Measurements from ENCODE around the gene SYTL1. TPM values are rescaled to one million over a fixed set of nuclear protein-coding genes. Genes with fewer than 3 reads are reported as not detected.
A peak's percentile ranks its signal among the peaks of the same experiment; 100 is the strongest.

Gene SYTL1
- total and polyA plus RNA-seq, 11 donors = 0.23 to 6.0 (median 0.55) TPM; not detected in 1

DNA sequence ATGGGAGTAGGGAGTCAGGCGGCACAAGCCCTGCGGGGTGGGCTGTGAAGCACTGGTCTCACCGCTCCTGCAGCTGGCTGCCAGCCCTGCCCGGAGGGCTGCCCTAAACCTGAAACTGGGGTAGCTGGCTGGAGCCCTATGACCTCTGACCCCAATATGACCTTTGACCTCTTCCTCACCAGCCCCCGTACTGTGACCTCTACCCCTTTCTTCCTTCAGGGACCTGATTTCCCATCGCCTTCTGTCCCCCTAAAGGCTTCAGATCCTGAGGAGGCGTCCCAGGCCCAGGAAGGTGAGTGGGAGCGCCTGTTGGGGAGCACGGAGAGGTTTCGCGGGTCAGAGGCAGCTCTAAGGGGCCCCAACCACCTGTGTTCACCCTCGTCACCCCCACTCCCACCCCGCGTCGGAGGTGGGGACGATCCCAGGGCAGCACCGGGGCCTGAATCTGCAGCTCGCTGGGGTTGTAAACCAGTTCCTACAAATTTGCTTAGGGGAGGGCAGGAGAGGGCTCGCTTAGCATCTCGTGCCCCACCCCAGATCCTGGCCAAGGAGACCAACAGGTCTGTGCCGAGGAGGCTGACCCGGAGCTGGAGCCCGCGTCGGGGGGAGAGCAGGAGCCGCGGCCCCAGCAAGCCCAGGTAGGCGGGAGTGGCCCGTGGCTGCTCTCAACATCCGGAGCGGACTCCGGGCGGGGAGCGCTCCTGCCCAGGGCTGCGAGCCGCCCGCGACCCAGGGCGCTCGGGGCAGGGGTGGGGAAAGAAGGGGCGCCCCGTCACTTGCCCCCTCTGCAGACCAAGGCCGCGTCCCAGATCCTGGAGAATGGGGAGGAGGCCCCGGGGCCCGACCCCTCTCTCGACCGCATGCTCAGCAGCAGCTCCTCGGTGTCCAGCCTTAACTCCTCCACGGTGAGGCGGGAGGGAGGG, 7.3 kb downstream of the SYTL1 start:
- 25 to 47% (median 31%) methylated on average over 23 to 51 of the region's 51 CpGs for WGBS, 4 donors

DNA sequence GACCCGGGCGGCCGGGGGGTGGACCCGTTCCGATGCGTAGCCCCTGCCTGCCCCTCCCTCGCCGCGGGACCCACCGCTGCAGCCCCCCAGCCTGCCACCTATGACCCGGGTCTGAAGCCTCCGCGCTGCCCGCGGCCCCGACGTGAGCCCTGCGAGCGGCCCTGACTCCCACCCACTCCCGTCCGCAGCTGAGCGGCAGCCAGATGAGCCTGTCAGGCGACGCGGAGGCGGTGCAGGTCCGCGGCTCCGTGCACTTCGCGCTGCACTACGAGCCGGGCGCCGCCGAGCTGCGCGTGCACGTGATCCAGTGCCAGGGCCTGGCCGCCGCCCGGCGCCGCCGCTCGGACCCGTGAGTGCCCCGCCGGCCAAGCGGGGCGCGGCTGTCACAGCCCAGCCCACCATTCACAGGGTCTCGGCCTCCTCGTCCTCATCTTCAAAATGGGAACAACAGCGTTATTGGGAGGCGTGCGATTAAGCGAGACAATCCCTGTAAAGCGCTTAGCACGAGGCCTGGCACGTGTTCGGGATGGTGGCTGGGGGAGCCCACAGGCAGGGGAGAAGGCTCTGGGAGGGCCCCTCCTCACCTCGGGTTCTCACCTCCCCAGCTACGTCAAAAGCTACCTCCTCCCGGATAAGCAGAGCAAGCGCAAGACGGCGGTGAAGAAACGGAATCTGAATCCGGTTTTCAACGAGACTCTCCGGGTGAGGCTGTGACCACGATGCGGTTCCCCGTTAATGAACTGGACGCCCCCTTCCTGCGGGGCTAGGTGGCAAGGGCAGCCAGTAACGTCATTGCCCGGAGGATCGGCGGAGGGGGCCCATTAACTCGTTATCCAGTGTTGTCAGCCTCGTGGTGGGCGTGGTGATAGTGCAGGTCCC, 8.2 kb downstream of the SYTL1 start:
- H3K27ac ChIP-seq = peak overlapping the region in 2 of 12 donors; percentile 18 to 33
- ATAC-seq (peak in 3 of 4 donors; percentile 52 to 72 (median 60)), DNase-seq (peak; percentile 70 to 80 (median 74))
- H3K4me3 ChIP-seq = peak overlapping the region; percentile 24 to 61 (median 48)
- no peaks in the 10 kb centered on the region for H3K9me3 ChIP-seq
- no peak for TF ChIP-seq POLR2A (IDR thresholded peaks at IDR 0.05)
- TF ChIP-seq, protein P1, sequence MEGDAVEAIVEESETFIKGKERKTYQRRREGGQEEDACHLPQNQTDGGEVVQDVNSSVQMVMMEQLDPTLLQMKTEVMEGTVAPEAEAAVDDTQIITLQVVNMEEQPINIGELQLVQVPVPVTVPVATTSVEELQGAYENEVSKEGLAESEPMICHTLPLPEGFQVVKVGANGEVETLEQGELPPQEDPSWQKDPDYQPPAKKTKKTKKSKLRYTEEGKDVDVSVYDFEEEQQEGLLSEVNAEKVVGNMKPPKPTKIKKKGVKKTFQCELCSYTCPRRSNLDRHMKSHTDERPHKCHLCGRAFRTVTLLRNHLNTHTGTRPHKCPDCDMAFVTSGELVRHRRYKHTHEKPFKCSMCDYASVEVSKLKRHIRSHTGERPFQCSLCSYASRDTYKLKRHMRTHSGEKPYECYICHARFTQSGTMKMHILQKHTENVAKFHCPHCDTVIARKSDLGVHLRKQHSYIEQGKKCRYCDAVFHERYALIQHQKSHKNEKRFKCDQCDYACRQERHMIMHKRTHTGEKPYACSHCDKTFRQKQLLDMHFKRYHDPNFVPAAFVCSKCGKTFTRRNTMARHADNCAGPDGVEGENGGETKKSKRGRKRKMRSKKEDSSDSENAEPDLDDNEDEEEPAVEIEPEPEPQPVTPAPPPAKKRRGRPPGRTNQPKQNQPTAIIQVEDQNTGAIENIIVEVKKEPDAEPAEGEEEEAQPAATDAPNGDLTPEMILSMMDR (IDR thresholded peaks at IDR 0.05) = peak in 2 of 12 donors; percentile 9 to 13
- intact Hi-C loops (cut with DNase I) = loop anchor here in 2 of 10 donors (2.0 to 10.0 kb wide), 3 partner anchors 27 to 45 kb away; partner anchors contain the start of gene TMEM222 (in 1 of the 2)
- H3K27me3 ChIP-seq = no peaks in the 10 kb centered on the region
- peaks cover 0 to 21% (median 17%) of the 10 kb centered on the region in 9 donors for H3K36me3 ChIP-seq
- 5 to 12% (median 8%) methylated on average over 39 to 84 of the region's 84 CpGs for WGBS, 4 donors
- H3K4me1 ChIP-seq = peaks cover 0 to 31% (median 22%) of the 10 kb centered on the region in 12 donors

More for the DNA sequence above, 7.3 kb downstream of the SYTL1 start:
- TF ChIP-seq, protein P1 (IDR thresholded peaks at IDR 0.05) = no peak
- TF ChIP-seq POLR2A (IDR thresholded peaks at IDR 0.05) = no peak
- Histone ChIP-seq H3K27me3 (no peaks in the 10 kb centered on the region), H3K4me3 (peak overlapping the region; percentile 24 to 61 (median 48)), H3K9me3 (no peaks in the 10 kb centered on the region), H3K4me1 (peaks cover 0 to 31% (median 22%) of the 10 kb centered on the region in 12 donors), H3K36me3 (peaks cover 0 to 13% (median 10%) of the 10 kb centered on the region in 9 donors), H3K27ac (no peak overlapping the region)
- ATAC-seq (peak in 3 of 4 donors; percentile 26 to 29 (median 29)), DNase-seq (peak in 1 of 5 donors; percentile 33)
- intact Hi-C loops (cut with DNase I) = loop anchor here in 1 of 10 donors (2.0 kb wide), 1 partner anchor 26 kb away; the partner anchor contains the start of gene TMEM222

DNA sequence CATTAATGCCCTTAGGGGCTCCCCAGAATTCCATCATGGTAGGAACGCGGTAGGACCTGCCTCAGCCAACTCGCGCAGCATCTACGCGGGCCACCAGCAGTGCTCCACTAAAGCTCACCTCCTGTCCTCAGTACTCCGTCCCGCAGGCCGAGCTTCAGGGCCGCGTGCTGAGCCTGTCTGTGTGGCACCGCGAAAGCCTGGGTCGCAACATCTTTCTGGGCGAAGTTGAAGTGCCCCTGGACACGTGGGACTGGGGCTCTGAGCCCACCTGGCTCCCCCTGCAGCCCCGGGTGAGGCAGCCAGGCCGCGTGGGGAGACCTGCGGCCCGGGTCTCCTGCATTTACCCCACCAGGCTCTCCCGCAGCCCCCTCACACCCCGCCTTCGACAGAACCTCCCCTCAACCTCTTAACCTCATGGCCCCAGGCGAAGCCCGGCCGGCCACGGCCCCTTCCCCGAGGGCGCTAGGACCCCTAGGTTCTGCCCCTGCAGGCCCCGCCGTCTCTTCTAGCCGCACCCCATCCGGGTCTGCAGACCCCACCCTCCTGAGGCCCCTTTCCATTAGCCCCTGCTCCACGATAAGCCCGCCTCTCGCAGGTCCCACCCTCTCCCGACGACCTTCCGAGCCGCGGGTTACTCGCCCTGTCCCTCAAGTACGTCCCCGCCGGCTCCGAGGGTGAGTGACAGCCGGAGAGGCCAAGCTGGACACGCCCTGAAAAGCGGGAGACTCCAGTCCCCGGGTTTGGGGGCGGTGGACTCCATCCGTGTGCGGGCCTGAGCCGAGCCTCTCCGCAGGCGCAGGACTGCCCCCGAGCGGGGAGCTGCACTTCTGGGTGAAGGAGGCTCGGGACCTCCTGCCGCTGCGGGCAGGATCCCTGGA, 9.1 kb downstream of the SYTL1 start:
- peaks cover 0 to 31% (median 22%) of the 10 kb centered on the region in 12 donors for H3K4me1 ChIP-seq
- ATAC-seq (peak; percentile 50 to 65 (median 56)), DNase-seq (peak in 4 of 5 donors; percentile 58 to 80 (median 71))
- peak overlapping the region in 9 of 12 donors; percentile 7 to 61 (median 49) for H3K4me3 ChIP-seq
- intact Hi-C loops (cut with DNase I) = loop anchor here in 2 of 10 donors (5.0 to 10.0 kb wide), 2 partner anchors 39 to 46 kb away; no protein-coding TSS in a partner anchor
- no peaks in the 10 kb centered on the region for H3K9me3 ChIP-seq
- no peaks in the 10 kb centered on the region for H3K27me3 ChIP-seq
- 17 to 26% (median 20%) methylated on average over 50 to 62 of the region's 62 CpGs for WGBS, 4 donors
- peak overlapping the region in 5 of 12 donors; percentile 3 to 55 (median 25) for H3K27ac ChIP-seq
- TF ChIP-seq, protein P1 (IDR thresholded peaks at IDR 0.05) = peak in 2 of 12 donors; percentile 10 to 14
- peak in 1 of 2 donors; percentile 6 for TF ChIP-seq POLR2A (IDR thresholded peaks at IDR 0.05)
- H3K36me3 ChIP-seq = peaks cover 0 to 29% (median 26%) of the 10 kb centered on the region in 9 donors
